Upper lobe of right lung (tissue), 1 donor: ENCODE results near the gene LENEP. TPM values are rescaled to one million over a fixed set of nuclear protein-coding genes. Genes with fewer than 3 reads are reported as not detected.
A peak's percentile ranks its signal among the peaks of the same experiment; 100 is the strongest.
"Not testable (repeated sequence)": the region's sequence is repeated elsewhere in the genome, so short reads cannot be mapped to it uniquely, and the experiment has no call there.

Experiments
- ATAC-seq: fragments of 200-7000 bp; cut with Tn5 transposase; one replicate; pipeline ENCODE4 v1.9.1; 2020; ENCODE audit warnings: mild to moderate bottlenecking, moderate library complexity
- DNase-seq: peaks from one replicate; pipeline ENCODE4 v3.0.0-alpha.2; 2020
- H3K27ac ChIP-seq: fragments of 200-600 bp; one replicate; pipeline ENCODE4 v1.8.0; 2022
- H3K27me3 ChIP-seq: fragments of 200-600 bp; one replicate; pipeline ENCODE4 v1.8.0; 2022; ENCODE audit warnings: mild to moderate bottlenecking
- H3K36me3 ChIP-seq: fragments of 200-600 bp; one replicate; pipeline ENCODE4 v1.8.0; 2022
- H3K4me1 ChIP-seq: fragments of 200-600 bp; one replicate; pipeline ENCODE4 v1.8.0; 2022
- H3K4me3 ChIP-seq: fragments of 200-600 bp; one replicate; pipeline ENCODE4 v1.8.0; 2022; ENCODE audit warnings: mild to moderate bottlenecking
- H3K9me3 ChIP-seq: fragments of 200-600 bp; one replicate; pipeline ENCODE4 v1.8.0; 2022
- CTCF ChIP-seq: fragments of 200-600 bp; IDR thresholded peaks from one replicate; pipeline ENCODE4 v1.8.0; 2022; ENCODE audit warnings: antibody characterized with exemption
- intact Hi-C: fragments of 100-400 bp; cut with DNase I; formaldehyde crosslinking; loops from one replicate; pipeline ENCODE4 v1.11.0; 2022
- total RNA-seq: library from RNA; stranded (reverse); fragmentation: NEBNext Ultra II Directional; extraction: Animal tissue kit (Norgen Biotek cat#: 25700); gene quantifications from one replicate; pipeline ENCODE4 v1.2.1, GENCODE V29; 2021
- donor health status: DM: no; HTN: yes; CAD: no; lungs with severe emphysema.

Gene LENEP
- total RNA-seq, 1 donor from 2014 or later = not detected

- Histone ChIP-seq H3K27ac (no peak overlapping the region), H3K4me3 (no peak overlapping the region), H3K9me3 (no peaks in the 10 kb centered on the region), H3K27me3 (no peaks in the 10 kb centered on the region), H3K36me3 (peaks cover 35% of the 10 kb centered on the region), H3K4me1 (peaks cover 3% of the 10 kb centered on the region)
- ATAC-seq = no peak
- no peak for TF ChIP-seq CTCF
- intact Hi-C loops = no loop called here
- peak; percentile 36 for DNase-seq
Measured at GRCh38 chr1:154990276-154990675, 3.1 kb upstream of the LENEP start.

DNA sequence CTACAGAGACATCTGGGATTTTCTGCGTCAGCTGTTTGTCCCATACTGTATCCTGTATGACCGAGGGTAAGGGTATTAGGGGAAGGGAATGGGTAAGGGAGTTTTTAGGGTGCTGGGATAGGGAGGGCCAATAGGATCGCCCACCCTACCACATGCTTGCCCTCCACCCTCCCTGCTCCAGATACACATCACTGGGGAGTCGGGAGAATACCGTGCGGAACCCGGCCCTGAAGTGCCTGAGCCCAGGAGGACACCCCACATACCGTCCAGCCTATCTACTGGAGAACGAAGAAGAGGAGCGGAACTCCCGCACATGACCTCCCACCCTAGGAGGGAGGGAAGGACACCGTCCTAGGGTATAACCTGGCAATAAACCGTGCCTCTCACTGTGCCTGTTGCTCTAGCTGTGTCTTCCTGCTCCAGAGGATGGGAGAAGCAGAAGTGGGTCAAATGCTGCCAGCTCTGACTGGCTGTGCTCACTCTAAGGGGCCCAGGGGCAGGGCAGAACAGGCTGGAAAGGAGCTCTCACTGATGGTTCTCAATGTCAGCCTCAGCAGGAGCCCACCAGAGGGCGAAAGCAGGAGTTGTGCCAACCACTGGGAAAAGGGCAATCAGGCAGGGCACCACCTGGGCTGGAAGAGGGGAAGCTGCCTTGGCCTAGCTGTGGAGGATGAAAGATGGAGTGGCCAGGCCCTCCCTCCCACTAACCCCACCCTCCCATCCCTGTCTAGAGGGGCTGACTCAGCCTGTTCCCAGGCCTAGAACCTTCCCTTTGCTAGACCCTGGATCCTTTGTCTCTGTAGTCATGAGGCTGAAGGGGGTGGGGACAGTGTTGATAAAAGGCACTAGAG lies 440 bp upstream of the LENEP start:
- no peak overlapping the region for H3K4me3 ChIP-seq
- DNase-seq = peak; percentile 42
- H3K9me3 ChIP-seq = no peaks in the 10 kb centered on the region
- no peak overlapping the region for H3K27ac ChIP-seq
- intact Hi-C loops = no loop called here
- no peak for TF ChIP-seq CTCF
- peaks cover 35% of the 10 kb centered on the region for H3K36me3 ChIP-seq
- no peaks in the 10 kb centered on the region for H3K27me3 ChIP-seq
- no peaks in the 10 kb centered on the region for H3K4me1 ChIP-seq
- no peak for ATAC-seq

GRCh38 chr1:154994269-154994587 lies 842 bp downstream of the LENEP start:
- no peaks in the 10 kb centered on the region for H3K9me3 ChIP-seq
- no peaks in the 10 kb centered on the region for H3K27me3 ChIP-seq
- H3K4me1 ChIP-seq = peaks cover 7% of the 10 kb centered on the region
- no peak for DNase-seq
- H3K27ac ChIP-seq = no peak overlapping the region
- H3K36me3 ChIP-seq = peaks cover 24% of the 10 kb centered on the region
- intact Hi-C loops = no loop called here
- H3K4me3 ChIP-seq = no peak overlapping the region
- TF ChIP-seq CTCF = no peak
- ATAC-seq = no peak

GRCh38 chr1:154994591-154994990 lies 1.2 kb downstream of the LENEP start:
- TF ChIP-seq CTCF = no peak
- Histone ChIP-seq H3K27ac (no peak overlapping the region), H3K4me3 (no peak overlapping the region), H3K36me3 (peaks cover 20% of the 10 kb centered on the region), H3K4me1 (peaks cover 10% of the 10 kb centered on the region), H3K27me3 (no peaks in the 10 kb centered on the region), H3K9me3 (no peaks in the 10 kb centered on the region)
- intact Hi-C loops = no loop called here
- no peak for ATAC-seq
- DNase-seq = peak; percentile 13

DNA sequence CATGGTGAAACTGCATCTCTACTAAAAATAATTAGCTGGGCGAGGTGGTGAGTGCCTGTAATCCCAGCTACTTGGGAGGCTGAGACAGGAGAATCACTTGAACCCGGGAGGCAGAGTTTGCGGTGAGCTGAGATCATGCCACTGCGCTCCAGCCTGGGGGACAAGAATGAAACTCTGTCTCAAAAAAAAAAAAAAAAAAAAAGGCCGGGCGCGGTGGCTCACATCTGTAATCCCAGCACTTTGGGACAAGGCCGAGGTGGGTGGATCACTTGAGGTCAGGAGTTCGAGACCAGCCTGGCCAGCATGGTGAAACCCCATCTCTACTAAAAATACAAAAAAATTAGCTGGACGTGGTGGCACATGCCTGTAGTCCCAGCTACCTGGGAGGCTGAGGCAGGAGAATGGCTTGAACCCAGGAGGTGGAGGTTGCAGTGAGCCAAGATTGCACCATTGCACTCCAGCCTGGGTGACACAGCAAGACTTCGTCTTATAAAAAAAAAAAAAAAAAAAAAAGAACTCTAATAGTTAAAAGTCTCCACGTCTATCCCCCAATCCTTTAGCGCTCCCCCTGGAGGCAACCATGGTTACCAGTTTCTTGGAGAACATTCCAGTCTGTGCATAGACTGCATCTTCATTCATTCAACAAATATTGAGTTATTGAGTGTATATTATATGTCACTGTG lies 2.1 kb downstream of the LENEP start:
- ATAC-seq (peak; percentile 7), DNase-seq (peak; percentile 63)
- intact Hi-C loops, H3K4me3 ChIP-seq, H3K27me3 ChIP-seq, H3K27ac ChIP-seq, H3K9me3 ChIP-seq: not testable (repeated sequence)
- Histone ChIP-seq H3K36me3 (peaks cover 12% of the 10 kb centered on the region), H3K4me1 (peaks cover 17% of the 10 kb centered on the region)
- TF ChIP-seq CTCF = peak; percentile 41
